SK-N-SH treated with all-trans-retinoic acid at 6 μM for 48 hours (cell line): ENCODE results near the gene SCN9A.

ENCODE experiments used
- ARNTL ChIP-seq: fragments of 450-650 bp; formaldehyde crosslinking; IDR thresholded peaks from 2 replicates; pipeline ENCODE4 v1.5.0; 2020; ENCODE audit warnings: low read depth, mild to moderate bottlenecking, moderate library complexity, borderline replicate concordance
- BACH2 ChIP-seq: fragments of 250-450 bp; sonication (Bioruptor Pico); IDR thresholded peaks from 2 replicates; pipeline ENCODE4 v1.9.0; 2021; ENCODE audit warnings: mild to moderate bottlenecking, borderline replicate concordance
- ISL1 ChIP-seq: fragments of 250-450 bp; sonication (Bioruptor Pico); IDR thresholded peaks from 2 replicates; pipeline ENCODE4 v2.1.2; 2022; ENCODE audit warnings: mild to moderate bottlenecking, moderate library complexity
- RARB ChIP-seq: fragments of 250-450 bp; sonication (Bioruptor Pico); IDR thresholded peaks from 2 replicates; pipeline ENCODE4 v1.8.0; 2021; ENCODE audit warnings: mild to moderate bottlenecking, moderate library complexity
- TOX ChIP-seq: fragments of 250-450 bp; sonication (Bioruptor Pico); IDR thresholded peaks from 2 replicates; pipeline ENCODE4 v1.8.0; 2021; ENCODE audit warnings: mild to moderate bottlenecking, moderate library complexity, borderline replicate concordance
- TSHZ2 ChIP-seq: fragments of 250-450 bp; sonication (Bioruptor Pico); IDR thresholded peaks from 2 replicates; pipeline ENCODE4 v1.5.0; 2020; ENCODE audit warnings: mild to moderate bottlenecking, moderate library complexity
- ZFP30 ChIP-seq: fragments of 450-650 bp; formaldehyde crosslinking; IDR thresholded peaks from 2 replicates; pipeline ENCODE4 v1.5.0; 2022; ENCODE audit warnings: mild to moderate bottlenecking, moderate library complexity
- ZNF8 ChIP-seq: fragments of 450-650 bp; formaldehyde crosslinking; IDR thresholded peaks from 2 replicates; pipeline ENCODE4 v1.5.0; 2020; ENCODE audit warnings: mild to moderate bottlenecking, moderate library complexity
- TF ChIP-seq, protein P1 (sequence below): fragments of 250-450 bp; sonication (Bioruptor Pico); IDR thresholded peaks from 2 replicates; pipeline ENCODE4 v1.5.1; 2020; ENCODE audit warnings: low read depth, mild to moderate bottlenecking, moderate library complexity

- TF ChIP-seq TSHZ2 (CRISPR knock-in tag) (no peak), RARB (CRISPR knock-in tag) (no peak), ISL1 (CRISPR knock-in tag) (no peak), ZFP30 (no peak), TOX (CRISPR knock-in tag) (no peak), ZNF8 (CRISPR knock-in tag) (no peak), ARNTL (CRISPR knock-in tag) (no peak), BACH2 (no peak)
- TF ChIP-seq, protein P1, sequence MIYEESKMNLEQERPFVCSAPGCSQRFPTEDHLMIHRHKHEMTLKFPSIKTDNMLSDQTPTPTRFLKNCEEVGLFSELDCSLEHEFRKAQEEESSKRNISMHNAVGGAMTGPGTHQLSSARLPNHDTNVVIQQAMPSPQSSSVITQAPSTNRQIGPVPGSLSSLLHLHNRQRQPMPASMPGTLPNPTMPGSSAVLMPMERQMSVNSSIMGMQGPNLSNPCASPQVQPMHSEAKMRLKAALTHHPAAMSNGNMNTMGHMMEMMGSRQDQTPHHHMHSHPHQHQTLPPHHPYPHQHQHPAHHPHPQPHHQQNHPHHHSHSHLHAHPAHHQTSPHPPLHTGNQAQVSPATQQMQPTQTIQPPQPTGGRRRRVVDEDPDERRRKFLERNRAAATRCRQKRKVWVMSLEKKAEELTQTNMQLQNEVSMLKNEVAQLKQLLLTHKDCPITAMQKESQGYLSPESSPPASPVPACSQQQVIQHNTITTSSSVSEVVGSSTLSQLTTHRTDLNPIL (CRISPR knock-in tag): no peak
Observed at GRCh38 chr2:166293984-166294383, 81.8 kb downstream of the SCN9A start.
